H1 (cell line): ENCODE data around the gene CNTF. TPM values are rescaled to one million over a fixed set of nuclear protein-coding genes. Genes with fewer than 3 reads are reported as not detected.

Source experiments
- CTCF ChIA-PET: fragments of 300-600 bp; sonication (Branson Sonifier 250); formaldehyde crosslinking; loops from one replicate; lab custom pipeline; 2021; ENCODE audit not compliant: partially characterized antibody; lab: Charles Lee
- POLR2A ChIA-PET: fragments of 300-600 bp; sonication (Branson Sonifier 250); formaldehyde crosslinking; loops from one replicate; lab custom pipeline; 2021; ENCODE audit warnings: inconsistent platforms; ENCODE audit not compliant: partially characterized antibody; lab: Charles Lee
- DNase-seq, 2 experiments: peaks; one replicate each; pipeline versions ENCODE4 v3.0.0 to v3.0.0-alpha.2; 2010 to 2022; ENCODE audit warnings: low spot score in 2 of 2, low read depth in 1 of 2, mixed read lengths in 1 of 2
- FAIRE-seq: peaks from 2 replicates; lab custom pipeline; 2011; peaks lifted over from hg19 to GRCh38; lab: Jason Lieb, UNC
- H2AFZ ChIP-seq: 2 replicates; pipeline ENCODE4 v1.8.1; 2012; ENCODE audit warnings: low read length, inconsistent platforms
- H2AK5ac ChIP-seq: 2 replicates; pipeline ENCODE4 v1.6.1; 2013; ENCODE audit warnings: low read depth, low read length
- H2BK120ac ChIP-seq: replicated peaks from 2 replicates; pipeline ENCODE3; 2013; ENCODE audit warnings: low read depth, low read length, inconsistent platforms
- H2BK12ac ChIP-seq: 2 replicates; pipeline ENCODE4 v1.6.1; 2013; ENCODE audit warnings: low read depth, low read length
- H2BK15ac ChIP-seq: 2 replicates; pipeline ENCODE4 v1.6.1; 2013; ENCODE audit warnings: low read length
- H2BK20ac ChIP-seq: 2 replicates; pipeline ENCODE4 v1.6.1; 2013; ENCODE audit warnings: low read length
- H2BK5ac ChIP-seq: 2 replicates; pipeline ENCODE4 v1.6.1; 2013; ENCODE audit warnings: low read depth, low read length
- H3K14ac ChIP-seq: 2 replicates; pipeline ENCODE4 v1.6.1; 2013; ENCODE audit warnings: inconsistent platforms; ENCODE audit not compliant: insufficient read length
- H3K18ac ChIP-seq: 2 replicates; pipeline ENCODE4 v1.6.1; 2013; ENCODE audit warnings: low read length; ENCODE audit errors: extremely low read depth
- H3K23ac ChIP-seq: 2 replicates; pipeline ENCODE4 v1.6.1; 2013; ENCODE audit warnings: inconsistent platforms; ENCODE audit not compliant: insufficient read length
- H3K23me2 ChIP-seq: 2 replicates; pipeline ENCODE4 v1.6.1; 2013; ENCODE audit warnings: low read depth, low read length
- H3K27ac ChIP-seq: 2 replicates; pipeline ENCODE4 v1.6.1; 2011; ENCODE audit warnings: low read depth, low read length, inconsistent platforms
- H3K27me3 ChIP-seq, 4 experiments: replicated peaks in 1 of 4; 1 replicate in 1 of 4; 2 replicates in 3 of 4; pipeline versions ENCODE4 v1.6.1 to v1.8.1; 2011 to 2013; ENCODE audit warnings: low read length in 3 of 4, mild to moderate bottlenecking in 3 of 4, inconsistent platforms in 2 of 4, mixed read lengths in 2 of 4, moderate library complexity in 1 of 4; ENCODE audit not compliant: control insufficient read depth in 3 of 4, insufficient read depth in 3 of 4; ENCODE audit errors: extremely low read depth in 1 of 4
- H3K36me3 ChIP-seq, 4 experiments: 2 replicates each; pipeline versions ENCODE4 v1.6.1 to v1.8.1; 2011 to 2013; ENCODE audit warnings: mild to moderate bottlenecking in 4 of 4, low read length in 3 of 4, moderate library complexity in 2 of 4, control low read depth in 1 of 4, inconsistent platforms in 1 of 4; ENCODE audit not compliant: insufficient read depth in 4 of 4, control insufficient read depth in 2 of 4
- H3K4ac ChIP-seq: replicated peaks from 2 replicates; pipeline ENCODE3; 2013; ENCODE audit warnings: low read length, low read depth, mixed read lengths, inconsistent platforms; ENCODE audit not compliant: insufficient read length
- H3K4me1 ChIP-seq, 4 experiments: replicated peaks in 1 of 4; 1 replicate in 1 of 4; 2 replicates in 3 of 4; pipeline versions ENCODE4 v1.6.1 to v1.8.1; 2011 to 2013; ENCODE audit warnings: low read length in 3 of 4, inconsistent platforms in 2 of 4, mixed read lengths in 1 of 4; ENCODE audit not compliant: insufficient read depth in 4 of 4, control insufficient read depth in 3 of 4
- H3K4me2 ChIP-seq, 2 experiments: 2 replicates each; pipeline versions ENCODE4 v1.6.1 to v1.8.1; 2011 to 2013; ENCODE audit warnings: low read depth in 2 of 2, low read length in 2 of 2, control low read depth in 1 of 2, inconsistent platforms in 1 of 2, mild to moderate bottlenecking in 1 of 2; ENCODE audit not compliant: insufficient read depth in 1 of 2
- H3K4me3 ChIP-seq, 4 experiments: fragments of 200-600, 300-600 bp in 1 of 4; sonication (generic), shearing (Covaris generic), sonication (Bioruptor Twin) in 1 of 4; 2 replicates each; pipeline versions ENCODE4 v1.5.1 to v1.8.1; 2011 to 2016; ENCODE audit warnings: low read length in 4 of 4, low read depth in 3 of 4, control low read depth in 2 of 4, inconsistent platforms in 2 of 4, mild to moderate bottlenecking in 2 of 4, mixed read lengths in 1 of 4, moderate library complexity in 1 of 4; ENCODE audit not compliant: insufficient read depth in 2 of 4; ENCODE audit errors: extremely low read depth in 1 of 4
- H3K56ac ChIP-seq: replicated peaks from 2 replicates; pipeline ENCODE3; 2013; ENCODE audit warnings: low read depth, mild to moderate bottlenecking, mixed read lengths, low read length, inconsistent platforms; ENCODE audit not compliant: insufficient read length
- H3K79me1 ChIP-seq: 2 replicates; pipeline ENCODE4 v1.6.1; 2013; ENCODE audit warnings: low read depth, low read length, control low read depth
- H3K79me2 ChIP-seq, 2 experiments: 2 replicates each; pipeline versions ENCODE4 v1.6.1 to v1.8.1; 2012 to 2013; ENCODE audit warnings: low read length in 2 of 2, mild to moderate bottlenecking in 2 of 2, inconsistent platforms in 1 of 2; ENCODE audit not compliant: insufficient read depth in 2 of 2, control insufficient read depth in 1 of 2
- H3K9ac ChIP-seq, 4 experiments: replicated peaks in 1 of 4; 1 replicate in 1 of 4; 2 replicates in 3 of 4; pipeline versions ENCODE4 v1.6.1 to v1.8.1; 2011 to 2013; ENCODE audit warnings: low read depth in 3 of 4, low read length in 3 of 4, control low read depth in 2 of 4, mild to moderate bottlenecking in 2 of 4, moderate library complexity in 2 of 4, inconsistent platforms in 1 of 4; ENCODE audit errors: extremely low read depth in 1 of 4
- H3K9me3 ChIP-seq, 2 experiments: 2 replicates each; pipeline versions ENCODE4 v1.6.1 to v1.8.1; 2012 to 2013; ENCODE audit warnings: mild to moderate bottlenecking in 2 of 2, moderate library complexity in 2 of 2, control low read depth in 1 of 2, inconsistent platforms in 1 of 2, low read depth in 1 of 2, low read length in 1 of 2, mixed read lengths in 1 of 2; ENCODE audit not compliant: insufficient read depth in 2 of 2
- H4K20me1 ChIP-seq, 2 experiments: replicated peaks in 1 of 2; 2 replicates each; pipeline versions ENCODE3 to v1.8.1; 2011 to 2013; ENCODE audit warnings: inconsistent platforms in 2 of 2, low read length in 2 of 2, mild to moderate bottlenecking in 1 of 2; ENCODE audit not compliant: insufficient read depth in 2 of 2, control insufficient read depth in 1 of 2
- H4K5ac ChIP-seq: 2 replicates; pipeline ENCODE4 v1.6.1; 2013; ENCODE audit warnings: low read length, low read depth, mixed read lengths, inconsistent platforms; ENCODE audit not compliant: insufficient read length
- H4K8ac ChIP-seq: 2 replicates; pipeline ENCODE4 v1.8.0; 2013; ENCODE audit warnings: mild to moderate bottlenecking, moderate library complexity, low read length, inconsistent platforms; ENCODE audit not compliant: insufficient read depth; ENCODE audit errors: extremely low read depth
- H4K91ac ChIP-seq: replicated peaks from 2 replicates; pipeline ENCODE3; 2013; ENCODE audit warnings: low read length, mixed read lengths, inconsistent platforms; ENCODE audit not compliant: insufficient read length
- ATF3 ChIP-seq: IDR thresholded peaks from 2 replicates; pipeline ENCODE4 v1.6.1; 2011; ENCODE audit warnings: low read depth, mild to moderate bottlenecking, low read length; ENCODE audit not compliant: insufficient read depth
- CREB1 ChIP-seq: IDR thresholded peaks from 2 replicates; pipeline ENCODE4 v1.6.1; 2012; ENCODE audit warnings: inconsistent platforms
- EGR1 ChIP-seq: IDR thresholded peaks from 2 replicates; pipeline ENCODE4 v1.6.1; 2011; ENCODE audit warnings: low read depth, low read length, borderline replicate concordance
- EP300 ChIP-seq, 2 experiments: IDR thresholded peaks; 1 replicate in 1 of 2; 2 replicates in 1 of 2; pipeline ENCODE4 v1.6.1; 2011 to 2012; ENCODE audit warnings: low read depth in 2 of 2, low read length in 2 of 2, mild to moderate bottlenecking in 2 of 2, borderline replicate concordance in 1 of 2, inconsistent platforms in 1 of 2, moderate library complexity in 1 of 2
- EZH2 ChIP-seq: fragments of 200-600 bp; sonication (generic); IDR thresholded peaks from 2 replicates; pipeline ENCODE4 v1.7.1; 2012; ENCODE audit warnings: low read depth, mild to moderate bottlenecking, moderate library complexity, low read length, inconsistent platforms; ENCODE audit not compliant: severe bottlenecking
- NANOG ChIP-seq: IDR thresholded peaks from 2 replicates; pipeline ENCODE4 v1.6.1; 2011; ENCODE audit warnings: low read length, low read depth, mild to moderate bottlenecking, inconsistent platforms; ENCODE audit not compliant: insufficient read depth, poor library complexity, severe bottlenecking
- NRF1 ChIP-seq: IDR thresholded peaks from 2 replicates; pipeline ENCODE4 v1.6.1; 2011; ENCODE audit warnings: mild to moderate bottlenecking, low read depth, low read length, improper control_type of control experiment
- POU5F1 ChIP-seq: IDR thresholded peaks from 2 replicates; pipeline ENCODE4 v1.6.1; 2011; ENCODE audit warnings: low read depth, mild to moderate bottlenecking, low read length, moderate library complexity
- RNF2 ChIP-seq: fragments of 200-900, 300-1000 bp; sonication (generic); IDR thresholded peaks from 2 replicates; pipeline ENCODE4 v1.7.1; 2016; ENCODE audit warnings: borderline replicate concordance, low read depth, mild to moderate bottlenecking, antibody characterized with exemption, low read length; ENCODE audit not compliant: poor library complexity, severe bottlenecking; ENCODE audit errors: missing control alignments
- polyA plus RNA-seq, 7 experiments: library from polyadenylated mRNA; depleted of rRNA in 3 of 7; stranded (reverse) in 5 of 7; unstranded in 2 of 7; fragments of >200 nt in 5 of 7; fragments of 200-250 nt in 2 of 7; gene quantifications; 1 replicate in 5 of 7; 2 replicates in 1 of 7; 4 replicates in 1 of 7; pipeline versions ENCODE4 v1.2.1 to v1.2.3, GENCODE V29; 2011 to 2013; ENCODE audit warnings: missing spikeins in 2 of 7, mixed read lengths in 2 of 7
- total RNA-seq: library from RNA; stranded (reverse); fragmentation: NEBNext Ultra II Directional; extraction: Animal tissue kit (Norgen Biotek cat#: 25700); gene quantifications from 2 replicates; pipeline ENCODE4 v1.2.1, GENCODE V29; 2021

CNTF gene
- total and polyA plus RNA-seq, 2 of the 8 experiments (the other 6 are each of a cell fraction or from before 2014, with no cell fraction given): 0.41 to 1.5 TPM

- Histone ChIP-seq H2BK15ac (no peak overlapping the region), H2AK5ac (no peak overlapping the region), H2BK120ac (no peak overlapping the region), H4K8ac (no peak overlapping the region), H3K4me3 (no peak overlapping the region), H4K20me1 (no peaks in the 10 kb centered on the region), H3K4me1 (peaks cover 0 to 7% (median 3%) of the 10 kb centered on the region in 4 experiments; a peak in 3 of 7 replicates), H3K27ac (no peak overlapping the region), H3K23me2 (no peaks in the 10 kb centered on the region), H4K5ac (no peak overlapping the region), H3K56ac (no peak overlapping the region), H3K79me2 (no peaks in the 10 kb centered on the region), H3K18ac (no peak overlapping the region), H3K23ac (no peak overlapping the region), H3K9ac (no peak overlapping the region), H3K9me3 (peaks cover 14 to 15% of the 10 kb centered on the region in 2 experiments), H3K4ac (no peak overlapping the region), H3K4me2 (no peak overlapping the region), H2BK20ac (no peak overlapping the region), H2AFZ (no peak overlapping the region), H2BK12ac (no peak overlapping the region), H3K36me3 (no peaks in the 10 kb centered on the region), H3K27me3 (no peaks in the 10 kb centered on the region), H3K14ac (no peak overlapping the region), H2BK5ac (no peak overlapping the region), H3K79me1 (no peaks in the 10 kb centered on the region), H4K91ac (no peak overlapping the region)
- TF ChIP-seq POU5F1 (no peak), CREB1 (no peak), EZH2 (no peak), RNF2 (no peak), NANOG (no peak), ATF3 (no peak), EP300 (IDR thresholded peaks at IDR 0.05; ENCODE audit: borderline replicate concordance in 1 of 2, low read depth in 2 of 2, low read length in 2 of 2) (no peak), EGR1 (no peak), NRF1 (no peak)
- FAIRE-seq: no peak
- ChIA-PET POLR2A (no interaction called here), CTCF (interaction anchor here (0.7 to 6.8 kb wide), 5 partner anchors 20 to 490 kb away, joined by 3 to 52 read pairs (median 10); no protein-coding TSS in a partner anchor)
- DNase-seq: no peak
These were observed 27.2 kb downstream of the CNTF start for GRCh38 chr11:58649623-58650022.
